HG03378 (cell line): ENCODE results near the gene RGS9.
"Not testable (repeated sequence)": the region's sequence is repeated elsewhere in the genome, so short reads cannot be mapped to it uniquely, and the experiment has no call there.

Experiments
- ATAC-seq: cut with Tn5 transposase; IDR thresholded peaks from one replicate; pipeline ENCODE4 v1.9.1; 2021; ENCODE audit warnings: mild to moderate bottlenecking, moderate library complexity; ENCODE audit not compliant: unreplicated experiment

RGS9 gene

DNA sequence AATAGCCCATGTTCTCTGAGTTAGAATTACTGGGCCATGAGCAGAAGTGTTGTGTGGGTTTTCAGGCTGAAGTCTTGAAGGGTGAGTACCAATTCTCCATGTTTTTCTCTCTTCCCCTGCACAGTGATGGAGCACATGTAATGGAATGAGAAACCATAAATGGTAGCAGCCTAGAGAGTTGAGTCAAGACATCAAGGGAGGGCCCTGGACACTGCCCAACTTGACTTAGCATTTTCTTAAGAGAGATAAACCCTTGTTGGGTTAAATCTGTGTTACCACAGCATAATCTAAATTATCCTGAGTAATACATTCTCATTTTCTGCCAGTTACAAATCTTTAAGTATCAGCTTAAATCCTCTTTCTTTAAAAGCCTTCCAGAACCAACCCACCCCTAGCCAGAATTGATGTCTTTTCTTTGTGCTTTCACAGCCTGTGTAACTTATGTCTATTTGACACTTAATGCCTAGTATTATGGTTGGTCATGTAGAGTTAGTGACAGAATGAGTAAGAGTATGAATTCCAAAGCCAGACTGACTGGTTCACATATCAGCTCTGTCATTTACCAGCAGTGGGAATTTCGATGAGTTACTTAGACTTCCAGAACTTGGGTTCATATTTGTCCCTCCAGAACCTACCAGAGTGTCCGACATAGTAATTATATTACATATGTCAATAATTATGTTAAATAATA is 27.0 kb upstream of the RGS9 start:
- ATAC-seq = no peak

DNA sequence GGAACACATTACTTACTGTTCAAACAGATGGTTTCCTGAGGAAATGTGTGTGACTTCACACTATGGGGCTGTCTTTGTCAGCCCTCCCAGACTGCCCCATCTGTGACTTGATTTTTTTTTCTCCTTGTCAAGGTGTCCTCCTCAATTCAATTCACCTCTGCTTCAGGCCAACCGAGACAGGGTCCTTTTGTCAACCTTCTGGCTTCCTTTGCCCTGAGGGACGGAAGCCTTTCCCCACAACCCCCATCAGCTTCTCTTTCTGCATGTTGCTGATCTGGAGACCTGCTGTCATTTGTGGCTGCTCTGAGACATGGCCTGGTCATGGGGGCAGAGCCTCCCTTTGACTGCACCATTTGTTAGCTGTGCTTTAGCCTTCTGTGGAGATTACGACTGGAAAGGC is 21.3 kb upstream of the RGS9 start:
- no peak for ATAC-seq

DNA sequence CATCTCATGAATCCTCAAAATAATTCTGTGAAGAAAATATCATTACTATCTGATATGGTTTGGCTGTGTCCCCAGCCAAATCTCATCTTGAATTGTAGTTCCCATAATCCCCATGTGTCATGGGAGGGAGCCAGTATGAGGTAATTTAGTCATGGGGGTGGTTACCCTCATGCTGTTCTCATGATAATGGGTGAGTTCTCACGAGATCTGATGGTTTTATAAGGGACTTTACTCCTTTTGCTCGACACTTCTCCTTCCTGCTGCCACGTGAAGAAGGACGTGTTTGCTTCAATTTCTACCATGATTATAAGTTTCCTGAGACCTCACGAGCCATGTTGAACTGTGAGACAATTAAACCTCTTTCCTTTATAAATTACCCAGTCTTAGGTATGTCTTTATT is 20.7 kb upstream of the RGS9 start:
- not testable (repeated sequence) for ATAC-seq

DNA sequence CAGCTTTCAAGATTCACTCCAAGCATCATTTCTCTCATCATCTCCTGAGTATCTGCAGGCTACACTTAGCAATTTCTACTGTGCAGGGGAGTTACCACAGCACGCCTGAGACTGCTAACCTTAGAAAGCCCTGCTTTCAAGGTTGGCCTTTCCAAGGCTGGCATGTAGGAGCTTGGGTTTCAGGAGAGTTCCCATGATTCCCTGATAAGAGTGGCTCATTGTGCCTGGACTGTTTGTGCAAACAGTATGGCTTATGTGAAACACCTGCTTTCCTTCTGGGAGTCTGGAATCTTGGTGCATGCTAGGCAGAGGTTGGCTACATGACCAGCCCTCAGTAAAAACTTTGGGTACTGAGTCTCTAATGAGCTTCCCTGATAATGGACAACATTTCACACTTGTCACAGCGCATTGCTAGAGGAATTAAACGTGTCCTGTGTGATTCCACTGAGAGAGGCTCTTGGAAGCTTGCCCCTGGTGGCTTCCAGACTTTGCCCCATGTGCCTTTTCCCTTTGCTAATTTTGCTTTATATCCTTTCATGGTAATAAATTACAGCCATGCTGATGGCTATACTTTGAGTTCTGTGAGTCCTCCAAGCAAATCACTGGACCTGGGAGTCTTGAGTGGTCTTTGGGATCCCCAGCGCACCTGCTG is 19.7 kb upstream of the RGS9 start:
- ATAC-seq = no peak

DNA sequence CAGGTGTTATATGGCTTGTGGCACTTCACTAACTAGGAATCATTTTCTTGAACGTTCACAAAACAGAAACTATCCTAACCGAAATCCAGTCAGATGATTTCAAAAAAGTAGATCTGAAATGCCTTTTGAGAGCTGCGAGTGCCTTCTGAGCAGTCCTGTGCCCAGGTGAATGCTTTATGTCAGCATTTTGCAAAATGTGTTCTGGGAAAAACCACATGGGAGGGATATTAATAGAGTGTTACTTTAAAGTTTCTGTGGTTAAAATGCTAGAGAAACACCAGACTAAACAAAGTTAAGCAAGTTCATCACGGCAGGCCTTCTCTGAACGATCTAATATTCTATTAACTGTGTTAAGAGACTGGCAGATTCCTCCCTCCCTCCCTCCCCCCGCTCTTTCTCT is 15.8 kb upstream of the RGS9 start:
- no peak for ATAC-seq

DNA sequence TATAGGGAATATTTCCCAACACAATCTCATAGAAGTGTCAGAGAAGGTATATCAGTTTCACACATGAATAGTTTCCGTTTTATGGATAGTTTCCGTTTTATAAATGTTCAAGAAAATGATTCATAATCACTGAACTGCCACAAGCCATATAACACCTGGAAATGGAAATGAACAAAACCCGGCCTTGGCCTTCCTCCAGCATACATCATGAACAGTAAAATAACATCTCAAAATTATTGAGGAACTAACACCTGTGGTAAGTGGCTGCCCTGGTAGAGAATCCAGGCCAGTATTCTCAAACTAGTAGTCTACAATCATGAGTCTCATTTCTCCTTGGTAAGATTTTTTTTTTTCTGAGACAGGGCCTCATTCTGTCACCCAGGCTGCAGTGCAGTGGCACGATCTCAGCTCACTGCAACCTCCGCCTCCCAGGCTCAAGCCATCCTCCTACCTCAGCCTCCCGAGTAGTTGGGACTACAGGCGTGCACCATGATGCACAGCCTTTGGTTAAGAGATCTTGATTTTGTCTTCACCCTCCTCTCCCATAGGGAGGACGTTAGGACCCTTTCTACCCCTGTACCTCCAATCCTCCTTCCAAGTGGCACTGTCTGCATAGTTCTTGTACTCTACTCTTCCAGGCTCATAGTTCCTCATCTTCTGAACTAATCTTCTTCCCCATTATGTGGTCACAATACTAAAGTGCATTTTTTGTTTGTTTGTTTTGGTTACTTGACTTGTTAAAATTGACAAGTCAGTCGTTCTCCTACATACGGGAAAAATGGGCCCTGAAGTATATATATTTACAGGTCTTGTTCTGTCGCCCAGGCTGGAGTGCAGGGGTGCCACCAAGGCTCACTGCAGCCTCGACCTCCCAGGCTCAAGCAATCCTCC is 15.0 kb upstream of the RGS9 start:
- no peak for ATAC-seq

DNA sequence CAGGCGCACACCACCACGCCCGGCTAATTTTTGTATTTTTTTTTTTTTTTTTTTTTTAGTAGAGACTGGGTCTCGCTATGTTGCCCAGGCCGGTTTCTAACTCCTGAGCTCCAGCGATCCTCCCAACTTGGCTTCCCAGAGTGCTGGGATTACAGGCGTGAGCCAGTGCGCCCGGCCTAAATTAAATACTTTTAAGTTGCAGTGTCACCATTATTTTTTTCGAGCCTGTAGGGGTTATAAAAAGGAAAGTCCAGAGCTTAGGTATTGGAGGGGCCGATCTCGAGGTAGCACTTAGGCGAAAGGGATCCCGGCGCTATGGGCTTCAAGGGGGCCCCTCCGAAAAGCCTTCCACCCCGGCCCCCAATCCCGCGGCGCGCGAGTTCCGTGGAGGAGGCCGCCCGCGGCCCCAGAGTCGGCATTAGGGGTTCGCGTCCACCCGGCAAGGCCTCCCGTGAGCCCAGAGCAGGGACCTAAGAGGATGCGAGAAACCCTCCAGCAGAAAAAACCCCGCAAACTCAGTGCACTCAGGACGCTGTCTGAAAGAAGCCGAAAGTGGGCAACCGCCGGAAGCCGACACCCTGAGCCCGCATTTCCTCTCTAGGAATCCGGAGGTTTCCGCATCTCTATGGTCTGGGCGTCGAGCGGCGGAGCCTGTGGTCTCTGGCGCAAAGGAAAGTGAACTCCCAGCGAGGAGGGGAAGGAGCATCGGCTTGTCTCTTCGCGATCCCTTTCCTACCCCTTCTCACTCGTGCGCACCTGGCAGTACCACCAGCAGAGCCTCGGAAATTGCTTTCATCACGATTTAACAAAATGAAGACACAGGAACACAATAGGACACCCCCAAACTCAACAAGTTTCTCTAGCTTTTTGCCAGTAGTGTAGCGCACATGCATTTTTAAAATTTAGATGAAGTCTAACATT is 14.1 kb upstream of the RGS9 start:
- ATAC-seq = peak; percentile 79

DNA sequence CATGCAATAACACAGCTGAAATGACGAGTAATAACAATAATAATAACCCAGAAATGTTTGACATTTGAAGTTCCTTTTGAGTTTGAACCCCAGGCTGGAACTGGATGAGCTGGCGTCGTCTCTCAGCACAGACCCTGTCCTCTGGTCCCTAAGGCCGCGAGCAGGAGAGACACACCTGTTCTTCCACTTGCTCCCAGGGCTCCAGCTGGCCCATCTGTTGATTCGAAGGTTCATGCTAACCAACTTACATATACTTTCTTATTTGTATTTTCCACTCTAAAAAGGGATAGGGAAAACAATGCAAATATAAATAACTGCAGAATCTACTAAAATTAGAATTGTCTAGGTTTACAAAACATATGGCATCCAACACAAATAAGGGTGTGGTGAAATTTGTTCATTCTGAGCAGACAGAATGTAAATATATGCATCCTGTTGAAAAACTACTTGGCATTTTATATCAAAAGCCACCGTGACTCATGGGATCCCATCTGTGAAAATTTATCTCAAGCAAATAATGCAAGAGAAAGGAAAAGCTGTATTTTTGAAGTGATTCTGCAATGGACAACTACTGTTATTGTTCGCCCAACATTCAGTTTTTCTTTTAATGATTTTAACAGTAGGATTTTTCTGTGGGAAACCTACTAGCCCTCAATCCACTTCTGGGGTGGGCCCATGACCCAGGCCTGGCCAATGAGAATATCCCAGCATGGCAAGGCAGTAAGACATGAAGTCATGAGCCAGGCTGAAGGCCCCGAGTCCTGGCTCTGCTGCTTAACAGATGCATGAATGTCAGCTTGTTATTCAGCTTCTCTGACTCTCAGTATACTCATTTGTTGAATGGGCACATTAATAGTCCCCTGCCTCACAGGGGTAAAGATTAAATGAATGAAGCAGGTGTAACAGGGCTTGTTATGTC is 13.2 kb upstream of the RGS9 start:
- no peak for ATAC-seq

DNA sequence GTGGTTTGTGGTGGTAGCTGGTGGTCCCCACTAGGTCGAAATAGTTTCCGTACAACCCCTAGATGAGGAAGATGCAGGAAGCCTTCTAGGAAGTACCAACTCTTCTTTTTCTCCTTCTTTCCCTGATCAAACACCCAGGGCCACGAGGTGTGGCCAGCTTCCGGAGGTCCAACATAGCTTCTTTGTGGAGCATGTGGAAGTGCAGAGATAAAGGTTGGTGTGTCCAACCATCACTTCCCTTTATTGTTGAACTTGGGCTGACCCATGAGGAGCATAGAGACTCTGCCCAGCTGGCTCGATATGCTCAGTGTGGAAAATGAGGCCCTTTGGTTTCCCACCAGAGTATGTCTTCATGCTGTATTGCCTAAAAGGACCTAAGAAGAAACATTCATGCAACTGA is 6.3 kb upstream of the RGS9 start:
- no peak for ATAC-seq

DNA sequence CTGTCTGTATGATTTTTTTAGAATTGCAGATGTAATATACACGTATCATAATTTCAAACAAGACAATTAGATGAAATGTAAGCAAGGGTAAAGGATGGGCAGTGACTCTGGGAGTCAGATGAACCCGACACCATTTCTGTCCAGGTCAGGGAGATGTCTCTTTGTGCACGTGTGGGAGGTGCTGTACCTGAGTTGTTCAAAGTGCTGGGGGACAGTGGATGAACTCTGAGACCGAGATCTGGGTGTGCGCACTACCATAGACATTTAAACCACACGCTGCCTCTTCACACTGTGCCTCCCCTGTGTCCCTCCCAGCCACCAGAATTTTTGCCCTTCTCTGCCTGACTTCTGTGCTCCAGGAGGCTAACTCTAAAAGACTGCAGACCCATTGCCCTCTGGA is 5.9 kb upstream of the RGS9 start:
- ATAC-seq = no peak

DNA sequence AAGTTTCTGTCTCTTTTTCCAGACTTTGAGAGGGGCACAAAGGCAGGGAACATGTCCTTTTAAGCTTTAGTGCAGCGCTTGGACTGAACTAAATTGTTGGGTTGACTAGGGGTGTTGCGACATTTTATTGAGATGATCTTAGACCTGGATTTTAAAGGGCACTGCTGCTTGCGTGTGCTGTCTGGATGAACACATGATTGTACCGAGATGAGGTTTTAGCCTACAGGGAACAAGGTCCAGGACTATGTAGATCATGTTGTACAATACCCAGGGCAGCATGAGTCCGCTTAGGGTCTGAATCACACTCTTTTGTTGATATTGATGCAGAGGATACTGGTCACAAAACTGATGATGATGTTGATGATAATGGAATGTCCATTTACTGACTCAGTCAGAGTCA is 5.2 kb upstream of the RGS9 start:
- ATAC-seq = no peak

DNA sequence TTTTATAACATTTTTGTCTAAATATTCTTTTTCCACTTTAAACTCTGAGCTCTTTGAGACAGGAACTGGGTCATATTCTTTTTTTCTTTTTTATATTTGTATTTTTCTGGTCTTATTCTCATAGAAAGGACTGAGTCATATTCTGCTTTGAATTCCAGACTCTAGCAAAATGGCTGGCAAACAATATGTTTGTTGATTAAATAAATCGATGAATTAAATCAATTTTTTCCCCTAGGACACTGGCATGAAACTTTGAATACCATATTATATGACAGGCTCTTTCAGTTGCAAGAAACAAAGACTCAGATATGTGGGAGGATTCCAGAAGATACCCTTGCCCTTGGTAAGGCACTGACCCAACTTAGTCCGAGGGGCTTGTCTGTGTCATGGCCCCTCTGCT is 3.1 kb upstream of the RGS9 start:
- no peak for ATAC-seq

DNA sequence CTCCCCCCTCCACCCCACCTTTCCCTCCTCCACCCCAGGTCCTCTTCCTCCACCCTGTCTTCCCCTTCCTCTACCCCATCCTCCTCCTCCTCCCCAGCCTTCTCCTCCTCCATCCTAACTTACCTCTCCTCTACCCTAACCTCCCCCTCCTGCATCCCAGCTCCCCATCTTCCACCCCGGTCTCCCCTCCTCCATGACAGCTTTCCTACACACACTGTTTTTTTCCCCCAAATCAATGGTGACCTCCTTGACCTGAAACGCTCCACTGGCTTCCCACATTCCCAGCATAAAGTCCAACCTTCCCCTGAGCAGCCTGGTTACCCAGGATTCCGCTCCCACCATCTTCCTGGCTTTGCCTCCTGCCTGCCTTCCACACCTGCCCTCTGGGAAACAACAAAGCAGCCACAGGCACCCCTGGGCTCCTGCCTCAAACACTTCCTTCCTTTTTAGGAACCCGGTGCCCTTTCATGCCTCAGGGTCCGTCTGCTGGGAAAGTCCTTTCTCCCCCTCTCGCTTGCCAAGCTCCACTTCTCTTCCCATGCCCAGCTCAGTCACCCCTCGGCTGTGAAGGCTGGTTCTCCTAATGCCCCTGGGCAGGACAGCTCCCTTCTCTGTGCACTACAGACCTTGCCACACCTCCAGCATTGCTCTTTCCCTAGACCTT is 2.1 kb downstream of the RGS9 start:
- ATAC-seq = no peak

DNA sequence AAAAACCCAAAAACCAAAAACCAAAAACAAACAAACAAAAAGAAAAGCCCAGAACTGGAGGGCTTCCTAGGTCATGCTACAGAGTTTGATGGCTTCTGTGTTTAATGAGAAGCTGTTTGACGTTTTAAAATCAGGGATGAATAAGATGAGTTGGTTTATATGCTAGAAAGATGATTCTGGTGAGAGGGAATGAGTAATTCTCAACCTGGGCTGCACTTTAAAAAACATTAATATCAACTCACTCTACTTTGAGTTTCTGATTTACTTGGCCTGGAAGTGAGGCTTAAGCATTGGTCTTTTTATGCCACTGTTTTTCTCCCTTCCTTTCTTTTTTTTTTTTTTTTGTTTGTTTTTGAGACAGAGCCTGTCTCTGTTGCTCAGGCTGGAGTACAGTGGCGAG is 5.1 kb downstream of the RGS9 start:
- ATAC-seq = no peak

DNA sequence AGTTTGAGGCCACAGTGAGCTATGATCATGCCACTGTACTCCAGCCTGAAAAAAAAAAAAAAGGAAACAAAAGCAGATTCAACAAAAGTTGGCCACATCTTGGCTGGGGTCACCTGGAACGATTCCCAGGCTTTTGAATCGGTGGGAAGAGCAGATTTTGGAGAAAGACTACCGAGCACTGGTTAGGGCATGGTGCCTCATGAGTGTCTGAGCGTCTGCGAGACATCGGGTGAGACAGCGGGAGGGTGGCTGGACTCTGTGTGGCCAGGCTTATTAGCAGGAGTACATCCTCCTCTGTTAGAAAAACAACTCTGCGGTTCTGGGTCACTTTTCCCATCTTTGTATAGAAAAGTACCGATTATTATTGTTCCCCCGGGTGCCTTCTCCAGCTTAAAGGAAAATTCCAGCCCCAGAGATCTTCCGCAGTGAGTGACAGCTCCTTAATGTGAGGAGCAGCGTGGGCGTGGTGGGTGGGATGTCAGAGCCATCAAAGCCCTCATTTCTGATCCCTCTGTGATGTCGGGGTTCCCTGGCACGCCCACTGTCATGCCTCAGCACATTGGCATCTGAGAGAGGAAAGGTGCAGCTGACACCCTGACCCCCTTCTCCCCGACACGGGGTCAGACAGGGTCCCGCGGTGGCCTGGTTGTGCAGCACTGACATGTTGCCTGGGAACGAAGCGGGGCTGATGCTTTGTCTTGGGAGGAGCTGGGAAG is 6.9 kb downstream of the RGS9 start:
- ATAC-seq = no peak

DNA sequence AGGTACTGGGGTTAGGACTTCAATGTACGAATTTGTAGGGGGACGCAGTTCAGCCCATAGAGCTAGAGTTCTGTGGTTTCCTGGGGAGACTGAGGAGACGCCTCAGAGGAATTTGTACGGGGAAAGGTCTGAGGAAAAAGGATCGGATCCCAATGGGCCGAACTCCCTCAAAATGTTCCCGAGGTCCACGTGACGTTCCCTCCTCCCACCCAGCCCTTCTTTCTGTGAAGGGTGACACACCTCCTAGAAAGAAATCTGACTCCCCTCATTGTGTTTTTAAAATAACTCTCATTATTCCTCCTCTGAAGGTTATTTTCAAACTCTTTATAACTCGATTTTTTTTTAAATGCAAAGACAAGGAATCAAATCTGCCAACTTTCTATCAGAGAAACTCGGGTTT is 8.6 kb downstream of the RGS9 start:
- ATAC-seq = no peak

DNA sequence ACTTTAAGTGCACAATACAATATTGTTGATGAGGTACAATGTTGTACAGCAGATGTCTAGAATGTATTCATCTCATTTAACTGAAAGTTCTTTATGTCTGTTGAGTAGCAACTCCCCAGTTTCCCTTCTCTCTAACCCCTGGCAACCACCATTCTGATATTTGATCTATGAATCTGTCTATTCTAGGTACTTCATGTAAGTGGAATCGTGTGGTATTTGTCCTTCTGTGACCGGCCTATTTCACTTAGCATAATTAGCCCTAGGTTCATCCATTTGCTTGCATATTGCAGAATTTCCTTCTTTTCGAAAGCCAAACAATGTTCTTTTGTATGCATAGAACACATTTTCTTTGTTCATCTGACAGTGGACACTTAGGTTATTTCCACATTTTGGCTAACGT is 10.8 kb downstream of the RGS9 start:
- no peak for ATAC-seq

DNA sequence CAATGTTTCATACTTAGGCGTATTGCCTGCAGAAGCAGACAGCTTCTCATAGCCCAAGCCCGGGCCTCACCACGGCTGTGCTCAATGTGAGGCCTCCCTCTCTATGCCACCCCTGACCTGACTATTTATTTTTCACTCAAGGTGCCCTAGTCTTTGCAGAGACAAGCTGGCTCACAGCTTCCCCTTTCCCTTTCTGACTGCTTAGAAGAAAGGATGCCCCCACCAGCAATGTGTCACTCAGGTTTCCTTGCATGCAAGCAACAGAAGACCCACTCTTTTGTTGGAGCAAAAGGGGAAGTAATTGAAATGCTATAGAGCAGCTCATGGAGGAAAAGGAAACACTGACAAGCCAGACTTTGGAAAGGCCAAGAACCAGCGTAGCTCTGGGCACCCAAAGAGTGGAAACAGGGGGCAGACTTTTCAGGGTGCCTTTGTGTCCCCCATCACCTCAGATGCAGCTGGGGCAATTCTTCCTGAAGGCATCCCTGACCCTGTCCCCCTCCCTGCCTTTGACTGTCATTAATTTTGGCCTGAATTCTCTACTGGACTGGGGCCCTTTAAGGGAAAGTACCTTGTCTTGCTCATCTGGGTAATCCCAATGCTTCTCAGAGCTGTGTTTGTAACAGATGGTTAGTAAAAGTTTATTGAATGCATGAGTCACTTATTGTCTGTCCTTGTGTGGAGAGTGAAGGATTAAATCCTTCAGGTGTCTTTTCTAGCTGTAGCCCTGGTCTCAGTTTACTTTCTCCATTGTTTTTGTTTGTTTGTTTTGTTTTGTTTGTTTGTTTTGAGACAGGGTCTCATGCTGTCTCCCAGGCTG is 17.8 kb downstream of the RGS9 start:
- ATAC-seq = peak; percentile 93
